Measurements from ENCODE around the gene TH. TPM values are rescaled to one million over a fixed set of nuclear protein-coding genes. Genes with fewer than 3 reads are reported as not detected.
A peak's percentile ranks its signal among the peaks of the same experiment; 100 is the strongest.

The TH gene
- total and polyA plus RNA-seq, 2 of the 4 experiments (the other 2 are of a cell fraction), result 0.10 TPM; not detected in 1

DNA sequence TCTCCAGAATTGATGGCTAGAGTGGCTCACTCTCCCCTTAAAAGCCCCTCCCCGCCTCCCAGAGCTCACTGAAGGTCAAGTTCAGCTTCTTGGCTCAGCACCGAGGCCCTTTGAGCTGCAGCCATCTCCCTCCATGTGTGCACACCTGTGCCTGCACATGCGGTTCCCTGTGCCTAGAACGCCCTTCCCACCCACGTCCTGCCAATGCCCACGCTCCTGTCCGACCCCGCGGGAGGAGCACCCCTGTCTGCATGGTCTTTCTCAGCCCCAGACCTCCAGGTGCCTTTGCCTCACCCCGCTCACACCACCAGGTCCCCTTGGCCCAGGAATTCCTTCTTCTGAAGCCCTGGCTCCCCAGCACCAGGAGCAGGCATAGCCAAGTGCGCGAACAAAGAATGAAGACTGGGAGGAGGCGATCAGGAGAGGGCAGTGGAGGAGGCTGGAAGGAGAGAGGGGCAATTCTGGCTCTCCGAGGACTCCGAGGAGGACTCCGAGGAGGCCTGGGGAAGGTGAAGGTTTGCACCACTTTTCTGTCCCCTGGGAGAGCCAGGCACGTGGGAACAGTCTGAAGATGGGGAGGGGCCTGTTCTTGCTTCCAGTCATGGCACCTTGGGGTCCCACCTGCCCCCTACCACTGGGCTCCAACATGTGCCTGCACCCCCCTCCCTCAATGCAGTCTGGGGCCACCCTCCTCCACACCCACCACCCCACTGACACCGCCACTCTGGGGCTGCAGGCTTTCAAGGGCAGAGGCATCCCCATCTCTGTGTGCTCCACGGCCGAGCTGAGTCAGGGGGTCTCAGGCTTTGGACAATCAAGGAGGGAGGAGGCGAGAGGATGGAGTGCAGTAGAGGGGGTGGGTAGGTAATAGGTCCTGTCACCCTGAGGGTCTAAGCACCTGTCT lies 50.1 kb downstream of the TH start:
- Histone ChIP-seq H3K9ac (ENCODE audit: low read depth, low read length) (no peak overlapping the region), H3K9me3 (ENCODE audit: control insufficient read depth, insufficient read depth, low read length) (peaks cover 5% of the 10 kb centered on the region), H3K9me1 (ENCODE audit: insufficient read depth, low read length) (no peaks in the 10 kb centered on the region), H3K27me3 (ENCODE audit: control insufficient read depth, insufficient read depth, low read length) (peaks cover 14% of the 10 kb centered on the region), H3K4me2 (ENCODE audit: low read depth, low read length) (no peak overlapping the region), H4K8ac (ENCODE audit: low read depth in 2 of 2, low read length in 2 of 2) (peak overlapping the region in 1 of 2 experiments; percentile 53; a peak in 2 of 4 replicates), H3K56ac (ENCODE audit: extremely low read depth, insufficient read depth, low read length) (no peak overlapping the region), H2AFZ (replicated peaks; ENCODE audit: low read length, poor library complexity) (peak overlapping the region; percentile 63), H2BK15ac (ENCODE audit: low read depth, low read length) (no peak overlapping the region; the same call in 2 of the 3 replicates), H4K91ac (ENCODE audit: insufficient read depth, low read depth, low read length) (peak overlapping the region; percentile 52), H4K20me1 (ENCODE audit: insufficient read depth, low read length) (no peaks in the 10 kb centered on the region), H3K14ac (replicated peaks; ENCODE audit: low read depth, low read length) (peak overlapping the region; percentile 4; the same call in 1 of the 2 replicates), H2AK5ac (ENCODE audit: low read depth, low read length) (peak overlapping the region; percentile 46), H3K79me1 (ENCODE audit: low read depth in 1 of 2, low read length in 2 of 2) (no peaks in the 10 kb centered on the region), H2BK120ac (ENCODE audit: low read depth, low read length) (peak overlapping the region; percentile 86), H3K4me3 (ENCODE audit: insufficient read depth, low read depth, low read length) (no peak overlapping the region), H2BK5ac (ENCODE audit: low read depth, low read length, poor library complexity, severe bottlenecking) (no peak overlapping the region), H2AK9ac (replicated peaks; ENCODE audit: low read depth, low read length, poor library complexity) (peak overlapping the region; percentile 52), H3K23ac (ENCODE audit: low read depth, low read length) (no peak overlapping the region; the same call in 1 of the 2 replicates), H3K18ac (ENCODE audit: low read depth, low read length) (no peak overlapping the region; the same call in 1 of the 2 replicates), H4K5ac (ENCODE audit: low read depth, low read length) (no peak overlapping the region; the same call in 1 of the 2 replicates), H3K36me3 (ENCODE audit: control insufficient read depth, insufficient read depth, low read length) (no peaks in the 10 kb centered on the region), H2BK20ac (ENCODE audit: low read depth, low read length) (peak overlapping the region; percentile 5; the same call in 1 of the 2 replicates), H3K27ac (ENCODE audit: insufficient read depth, low read length) (no peak overlapping the region), H3K4me1 (ENCODE audit: control insufficient read depth, insufficient read depth, low read length) (peaks cover 11% of the 10 kb centered on the region), H3K4ac (ENCODE audit: low read depth, low read length) (peak overlapping the region; percentile 80)
- WGBS, 2 experiments (ENCODE audit: extremely low coverage in 2 of 2, insufficient read length in 1 of 2), result 43% methylated on average over 1 of the region's 21 CpGs; no CpG with 5 or more reads in 1 of the 2 experiments
- ChIA-PET CTCF (interaction anchor here (0.6 kb wide), 1 partner anchor 31 kb away, joined by 3 read pairs; no protein-coding TSS in a partner anchor), POLR2A (ENCODE audit: unreplicated experiment) (no interaction called here)
- DNase-seq, result no peak
- dilution Hi-C loops (cut with HindIII; ENCODE audit: low sequenced_read_pairs, unreplicated experiment) (no loop called here), in situ Hi-C loops (cut with MboI; ENCODE audit: low sequenced_read_pairs) (no loop called here), intact Hi-C loops (cut with micrococcal nuclease) (loop anchor here (2.0 to 5.0 kb wide), 2 partner anchors 25 to 44 kb away; no protein-coding TSS in a partner anchor)
- TF ChIP-seq RCOR1 (IDR thresholded peaks at IDR 0.05; ENCODE audit: insufficient replicate concordance, low read length) (no peak), MAFK (IDR thresholded peaks at IDR 0.05; ENCODE audit: low read depth, low read length) (no peak)
- TF ChIP-seq, protein P1, sequence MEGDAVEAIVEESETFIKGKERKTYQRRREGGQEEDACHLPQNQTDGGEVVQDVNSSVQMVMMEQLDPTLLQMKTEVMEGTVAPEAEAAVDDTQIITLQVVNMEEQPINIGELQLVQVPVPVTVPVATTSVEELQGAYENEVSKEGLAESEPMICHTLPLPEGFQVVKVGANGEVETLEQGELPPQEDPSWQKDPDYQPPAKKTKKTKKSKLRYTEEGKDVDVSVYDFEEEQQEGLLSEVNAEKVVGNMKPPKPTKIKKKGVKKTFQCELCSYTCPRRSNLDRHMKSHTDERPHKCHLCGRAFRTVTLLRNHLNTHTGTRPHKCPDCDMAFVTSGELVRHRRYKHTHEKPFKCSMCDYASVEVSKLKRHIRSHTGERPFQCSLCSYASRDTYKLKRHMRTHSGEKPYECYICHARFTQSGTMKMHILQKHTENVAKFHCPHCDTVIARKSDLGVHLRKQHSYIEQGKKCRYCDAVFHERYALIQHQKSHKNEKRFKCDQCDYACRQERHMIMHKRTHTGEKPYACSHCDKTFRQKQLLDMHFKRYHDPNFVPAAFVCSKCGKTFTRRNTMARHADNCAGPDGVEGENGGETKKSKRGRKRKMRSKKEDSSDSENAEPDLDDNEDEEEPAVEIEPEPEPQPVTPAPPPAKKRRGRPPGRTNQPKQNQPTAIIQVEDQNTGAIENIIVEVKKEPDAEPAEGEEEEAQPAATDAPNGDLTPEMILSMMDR (conservative IDR thresholded peaks at IDR 0.05; ENCODE audit: low read depth, low read length), result no peak
- no peak for ATAC-seq (ENCODE audit: low read depth)
- no TSS peak for BruUV-seq (replicated peaks)
